Smooth muscle cell (in vitro differentiated cells): ENCODE data around the gene MYO1E. TPM values are rescaled to one million over a fixed set of nuclear protein-coding genes. Genes with fewer than 3 reads are reported as not detected.

Source experiments
- DNase-seq: peaks from one replicate; lab custom pipeline; 2025; ENCODE audit not compliant: unreplicated experiment; lab: John Stamatoyannopoulos, UW
- H2AFZ ChIP-seq: fragments of 200-600 bp; sonication (generic); 2 replicates; pipeline ENCODE4 v1.6.0; 2016; ENCODE audit warnings: antibody characterized with exemption, low read depth, mild to moderate bottlenecking
- H3F3A ChIP-seq: fragments of 200-600 bp; sonication (generic); 2 replicates; pipeline ENCODE4 v1.6.0; 2017; ENCODE audit warnings: antibody characterized with exemption, low read depth
- H3K27ac ChIP-seq: fragments of 200-600 bp; sonication (generic); 2 replicates; pipeline ENCODE4 v1.5.1; 2016; ENCODE audit warnings: low read depth, mild to moderate bottlenecking
- H3K27me3 ChIP-seq: fragments of 200-600 bp; sonication (generic); 2 replicates; pipeline ENCODE4 v1.6.1; 2016; ENCODE audit warnings: low read depth, mild to moderate bottlenecking
- H3K36me3 ChIP-seq: fragments of 200-600 bp; sonication (generic); 2 replicates; pipeline ENCODE4 v1.5.1; 2016; ENCODE audit warnings: low read depth
- H3K4me1 ChIP-seq: fragments of 200-600 bp; sonication (generic); 2 replicates; pipeline ENCODE4 v1.5.1; 2016; ENCODE audit warnings: low read depth
- H3K4me2 ChIP-seq: fragments of 200-600 bp; sonication (generic); 2 replicates; pipeline ENCODE4 v1.6.0; 2016; ENCODE audit warnings: mild to moderate bottlenecking
- H3K4me3 ChIP-seq: fragments of 200-600 bp; sonication (generic); 2 replicates; pipeline ENCODE4 v1.5.1; 2016; ENCODE audit warnings: mild to moderate bottlenecking
- H3K79me2 ChIP-seq: fragments of 200-600 bp; sonication (generic); 2 replicates; pipeline ENCODE4 v1.6.0; 2016; ENCODE audit warnings: low read depth, mild to moderate bottlenecking
- H3K9ac ChIP-seq: fragments of 200-600 bp; sonication (generic); 2 replicates; pipeline ENCODE4 v1.6.0; 2016; ENCODE audit warnings: low read depth
- H3K9me3 ChIP-seq: fragments of 200-600 bp; sonication (generic); replicated peaks from 2 replicates; pipeline ENCODE4 v1.5.1; 2016; ENCODE audit warnings: low read depth
- H4K20me1 ChIP-seq: fragments of 200-600 bp; sonication (generic); 2 replicates; pipeline ENCODE4 v1.6.0; 2016; ENCODE audit warnings: low read depth
- CTCF ChIP-seq: fragments of 200-600 bp; sonication (generic); IDR thresholded peaks from 2 replicates; pipeline ENCODE4 v1.5.1; 2017; ENCODE audit warnings: borderline replicate concordance, mild to moderate bottlenecking, antibody characterized with exemption; ENCODE audit not compliant: insufficient read depth, poor library complexity, severe bottlenecking
- WGBS: methylation state at CpG from one replicate; pipeline ENCODE4 v1.1.7; 2016; ENCODE audit warnings: low lambda C conversion rate; 5-methylcytosine and 5-hydroxymethylcytosine counted together
- polyA plus RNA-seq: library from polyadenylated mRNA; unstranded; fragments of >200 nt; fragmentation: Nextera tagmentation; extraction: Ambion mirVana; gene quantifications from 2 replicates; pipeline ENCODE4 v1.2.1, GENCODE V29; 2016
- total RNA-seq: library from RNA; depleted of rRNA; stranded (reverse); fragments of >200 nt; gene quantifications from 2 replicates; pipeline ENCODE4 v1.2.3, GENCODE V29; 2014

The MYO1E gene
- total and polyA plus RNA-seq, 2 experiments from 2014 or later = 50.0 to 54.5 TPM

DNA sequence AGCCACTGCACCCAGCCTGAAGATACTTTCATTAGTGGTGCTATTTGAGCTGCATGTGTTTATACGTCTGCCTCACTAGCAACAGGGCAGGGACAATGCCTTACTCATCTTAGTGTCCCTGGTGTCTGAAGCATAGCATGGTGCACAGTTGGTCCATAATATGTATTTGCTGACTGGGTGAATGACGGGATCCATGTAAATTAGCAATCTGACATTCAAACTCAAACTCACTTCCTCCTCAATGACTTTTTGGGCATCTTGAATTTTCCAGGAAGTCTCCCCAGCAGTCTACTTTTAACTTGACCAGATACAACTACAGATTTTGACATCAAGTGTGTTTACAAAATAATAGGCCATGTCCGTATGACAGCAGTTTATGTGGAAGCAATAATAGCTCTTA lies 169.0 kb downstream of the MYO1E start:
- Histone ChIP-seq H3K4me2 (no peak overlapping the region), H3F3A (peaks cover 10% of the 10 kb centered on the region), H2AFZ (no peak overlapping the region), H4K20me1 (no peaks in the 10 kb centered on the region), H3K4me3 (no peak overlapping the region), H3K27ac (no peak overlapping the region), H3K36me3 (peaks cover 9% of the 10 kb centered on the region), H3K79me2 (no peaks in the 10 kb centered on the region), H3K9ac (no peak overlapping the region), H3K9me3 (no peaks in the 10 kb centered on the region), H3K27me3 (no peaks in the 10 kb centered on the region), H3K4me1 (no peaks in the 10 kb centered on the region)
- TF ChIP-seq CTCF = no peak
- WGBS = 79% methylated on average over 3 of the region's 3 CpGs
- no peak for DNase-seq

- Histone ChIP-seq H3K4me1 (no peaks in the 10 kb centered on the region), H4K20me1 (no peaks in the 10 kb centered on the region), H2AFZ (no peak overlapping the region), H3K27me3 (no peaks in the 10 kb centered on the region), H3K79me2 (no peaks in the 10 kb centered on the region), H3K9me3 (no peaks in the 10 kb centered on the region), H3K9ac (no peak overlapping the region), H3F3A (peaks cover 8% of the 10 kb centered on the region), H3K27ac (no peak overlapping the region), H3K36me3 (peaks cover 8% of the 10 kb centered on the region), H3K4me3 (no peak overlapping the region), H3K4me2 (no peak overlapping the region)
- TF ChIP-seq CTCF = no peak
- DNase-seq = no peak
- 73% methylated on average over 6 of the region's 6 CpGs for WGBS
Measured at GRCh38 chr15:59203008-59203407, 169.7 kb downstream of the MYO1E start.

DNA sequence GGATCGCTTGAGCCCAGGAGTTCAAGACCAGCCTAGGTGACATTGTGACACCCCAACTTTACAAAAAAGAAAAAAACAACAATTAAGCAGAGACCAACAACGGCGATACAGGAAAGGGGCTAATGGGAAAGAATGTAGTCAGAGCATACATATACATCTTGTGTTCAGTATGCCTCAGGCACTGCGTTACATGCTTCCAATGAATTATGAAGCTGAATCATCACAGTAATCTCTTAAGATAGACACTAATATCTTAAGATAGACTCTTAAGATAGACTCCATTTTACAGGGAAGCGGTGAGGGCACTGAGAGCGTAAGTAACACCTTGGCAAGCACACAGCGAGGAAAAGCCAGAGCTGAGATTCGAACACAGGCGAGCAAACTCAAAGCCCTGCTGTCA lies 172.1 kb downstream of the MYO1E start:
- no peak for TF ChIP-seq CTCF
- Histone ChIP-seq H4K20me1 (no peaks in the 10 kb centered on the region), H3K9ac (peak overlapping the region; percentile 85), H3K4me1 (peaks cover 3% of the 10 kb centered on the region), H3K4me3 (no peak overlapping the region), H3K79me2 (no peaks in the 10 kb centered on the region), H3K9me3 (no peaks in the 10 kb centered on the region), H3K36me3 (no peaks in the 10 kb centered on the region), H3K4me2 (peak overlapping the region; percentile 24), H3F3A (peaks cover 8% of the 10 kb centered on the region), H3K27me3 (no peaks in the 10 kb centered on the region), H3K27ac (peak overlapping the region; percentile 97), H2AFZ (no peak overlapping the region)
- no peak for DNase-seq
- WGBS = 52% methylated on average over 9 of the region's 9 CpGs
